CD4-positive, alpha-beta memory T cell (primary cell): ENCODE results near the gene ZSWIM2. TPM values are rescaled to one million over a fixed set of nuclear protein-coding genes. Genes with fewer than 3 reads are reported as not detected.

Source experiments
- CTCF ChIA-PET: fragments of 350-600 bp; sonication (Branson Sonifier 250); formaldehyde crosslinking; loops from one replicate; lab custom pipeline; 2021; ENCODE audit warnings: inconsistent platforms; ENCODE audit not compliant: partially characterized antibody; lab: Charles Lee
- POLR2A ChIA-PET: fragments of 350-600 bp; sonication (Branson Sonifier 250); formaldehyde crosslinking; loops from one replicate; lab custom pipeline; 2021; ENCODE audit not compliant: partially characterized antibody; lab: Charles Lee
- DNase-seq, 5 donors: peaks; one replicate each; pipeline versions ENCODE4 v3.0.0 to v3.0.0-alpha.2; 2020 to 2022; ENCODE audit warnings: mixed read lengths in 1 of 5
- H3K27ac ChIP-seq: one replicate; pipeline ENCODE4 v1.7.0; 2013; ENCODE audit warnings: low read depth, low read length
- H3K27me3 ChIP-seq: 2 replicates; pipeline ENCODE4 v1.7.0; 2013; ENCODE audit warnings: mild to moderate bottlenecking, low read length, moderate library complexity; ENCODE audit not compliant: insufficient read depth
- H3K36me3 ChIP-seq: 2 replicates; pipeline ENCODE4 v1.7.0; 2013; ENCODE audit warnings: mild to moderate bottlenecking, low read length, moderate library complexity; ENCODE audit not compliant: insufficient read depth
- H3K4me1 ChIP-seq: 2 replicates; pipeline ENCODE4 v1.7.0; 2013; ENCODE audit warnings: mild to moderate bottlenecking, low read length, moderate library complexity; ENCODE audit not compliant: insufficient read depth
- H3K4me3 ChIP-seq, 2 donors: one replicate each; pipeline ENCODE4 v1.7.0; 2013; ENCODE audit warnings: low read length in 2 of 2, mild to moderate bottlenecking in 1 of 2
- H3K9me3 ChIP-seq, 2 donors: one replicate each; pipeline ENCODE4 v1.7.0; 2013; ENCODE audit warnings: low read length in 2 of 2, control low read depth in 1 of 2; ENCODE audit not compliant: control insufficient read depth in 1 of 2
- H3K27ac Mint-ChIP-seq, 7 donors: one replicate each; pipeline ENCODE4 v1.8.0; 2020 to 2021; ENCODE audit warnings: mixed read lengths in 7 of 7, mild to moderate bottlenecking in 6 of 7, inconsistent platforms in 3 of 7, moderate library complexity in 3 of 7
- H3K27me3 Mint-ChIP-seq, 2 donors: one replicate each; pipeline ENCODE4 v1.8.0; 2020 to 2021; ENCODE audit warnings: mixed read lengths in 2 of 2
- H3K36me3 Mint-ChIP-seq, 2 donors: one replicate each; pipeline ENCODE4 v1.8.0; 2020 to 2021; ENCODE audit warnings: mixed read lengths in 2 of 2, inconsistent platforms in 1 of 2, mild to moderate bottlenecking in 1 of 2
- H3K4me1 Mint-ChIP-seq, 4 donors: one replicate each; pipeline ENCODE4 v1.8.0; 2020 to 2021; ENCODE audit warnings: mixed read lengths in 4 of 4, mild to moderate bottlenecking in 1 of 4
- H3K4me3 Mint-ChIP-seq, 8 donors: one replicate each; pipeline ENCODE4 v1.8.0; 2020 to 2021; ENCODE audit warnings: mixed read lengths in 8 of 8, mild to moderate bottlenecking in 7 of 8, moderate library complexity in 6 of 8, inconsistent platforms in 3 of 8
- H3K9me3 Mint-ChIP-seq, 8 donors: one replicate each; pipeline ENCODE4 v1.8.0; 2020 to 2021; ENCODE audit warnings: mixed read lengths in 8 of 8, mild to moderate bottlenecking in 5 of 8, inconsistent platforms in 3 of 8, moderate library complexity in 1 of 8
- intact Hi-C: fragments of 100-400 bp; cut with micrococcal nuclease; formaldehyde crosslinking; loops from one replicate; pipeline ENCODE4 v1.15.1; 2023
- polyA plus RNA-seq, 2 donors: library from polyadenylated mRNA; unstranded; fragments of 300-500 nt; fragmentation: Illumina TruSeq; gene quantifications; one replicate each; pipeline ENCODE4 v1.2.3, GENCODE V29; 2021
- total RNA-seq, 2 experiments: library from RNA; stranded (reverse); gene quantifications; one replicate each; pipeline ENCODE4 v1.2.3, GENCODE V29; 2021

Gene ZSWIM2
- total and polyA plus RNA-seq, 4 experiments from 2014 or later, result not detected

- ChIA-PET POLR2A (no interaction called here), CTCF (no interaction called here)
- Histone ChIP-seq H3K4me1 (no peaks in the 10 kb centered on the region), H3K36me3 (no peaks in the 10 kb centered on the region), H3K9me3 (no peaks in the 10 kb centered on the region), H3K27me3 (no peaks in the 10 kb centered on the region), H3K4me3 (no peak overlapping the region), H3K27ac (no peak overlapping the region)
- Mint-ChIP-seq H3K36me3 (no peaks in the 10 kb centered on the region), H3K9me3 (peaks cover 0 to 6% (median 5%) of the 10 kb centered on the region in 8 donors), H3K4me1 (peaks cover 0 to 2% (median 0%) of the 10 kb centered on the region in 4 donors), H3K4me3 (no peak overlapping the region), H3K27me3 (no peaks in the 10 kb centered on the region), H3K27ac (no peak overlapping the region)
- DNase-seq, result no peak
- intact Hi-C loops, result no loop called here
Observed at GRCh38 chr2:186887107-186888090, 38.4 kb upstream of the ZSWIM2 start.

GRCh38 chr2:186884587-186884986 lies 35.6 kb upstream of the ZSWIM2 start:
- H3K4me3 ChIP-seq, result no peak overlapping the region
- H3K36me3 Mint-ChIP-seq, result no peaks in the 10 kb centered on the region
- ChIA-PET POLR2A (no interaction called here), CTCF (no interaction called here)
- H3K27ac ChIP-seq, result no peak overlapping the region
- no peaks in the 10 kb centered on the region for H3K36me3 ChIP-seq
- no peaks in the 10 kb centered on the region for H3K9me3 ChIP-seq
- DNase-seq, result no peak
- H3K4me1 Mint-ChIP-seq, result peaks cover 0 to 2% (median 0%) of the 10 kb centered on the region in 4 donors
- peaks cover 2 to 16% (median 9%) of the 10 kb centered on the region in 8 donors for H3K9me3 Mint-ChIP-seq
- H3K27ac Mint-ChIP-seq, result no peak overlapping the region
- H3K27me3 Mint-ChIP-seq, result no peaks in the 10 kb centered on the region
- no peaks in the 10 kb centered on the region for H3K27me3 ChIP-seq
- H3K4me3 Mint-ChIP-seq, result no peak overlapping the region
- intact Hi-C loops, result no loop called here
- no peaks in the 10 kb centered on the region for H3K4me1 ChIP-seq

GRCh38 chr2:186883666-186884065 lies 34.7 kb upstream of the ZSWIM2 start:
- DNase-seq, result no peak
- Histone ChIP-seq H3K4me3 (no peak overlapping the region), H3K27me3 (no peaks in the 10 kb centered on the region), H3K9me3 (no peaks in the 10 kb centered on the region), H3K36me3 (no peaks in the 10 kb centered on the region), H3K27ac (no peak overlapping the region), H3K4me1 (no peaks in the 10 kb centered on the region)
- Mint-ChIP-seq H3K4me3 (no peak overlapping the region), H3K9me3 (peaks cover 2 to 16% (median 9%) of the 10 kb centered on the region in 8 donors), H3K27me3 (no peaks in the 10 kb centered on the region), H3K4me1 (no peaks in the 10 kb centered on the region), H3K27ac (no peak overlapping the region), H3K36me3 (no peaks in the 10 kb centered on the region)
- intact Hi-C loops, result no loop called here
- POLR2A ChIA-PET, result no interaction called here
- CTCF ChIA-PET, result no interaction called here

GRCh38 chr2:186882511-186883071 lies 33.6 kb upstream of the ZSWIM2 start:
- no peaks in the 10 kb centered on the region for H3K36me3 Mint-ChIP-seq
- H3K4me1 Mint-ChIP-seq, result no peaks in the 10 kb centered on the region
- DNase-seq, result no peak
- ChIA-PET POLR2A (no interaction called here), CTCF (no interaction called here)
- Histone ChIP-seq H3K36me3 (no peaks in the 10 kb centered on the region), H3K4me3 (no peak overlapping the region), H3K9me3 (no peaks in the 10 kb centered on the region), H3K27ac (no peak overlapping the region), H3K4me1 (no peaks in the 10 kb centered on the region), H3K27me3 (no peaks in the 10 kb centered on the region)
- H3K4me3 Mint-ChIP-seq, result no peak overlapping the region
- peaks cover 2 to 16% (median 9%) of the 10 kb centered on the region in 8 donors for H3K9me3 Mint-ChIP-seq
- no peak overlapping the region for H3K27ac Mint-ChIP-seq
- intact Hi-C loops, result no loop called here
- H3K27me3 Mint-ChIP-seq, result no peaks in the 10 kb centered on the region

GRCh38 chr2:186881660-186882059 lies 32.7 kb upstream of the ZSWIM2 start:
- peaks cover 0 to 16% (median 9%) of the 10 kb centered on the region in 8 donors for H3K9me3 Mint-ChIP-seq
- Histone ChIP-seq H3K4me1 (no peaks in the 10 kb centered on the region), H3K27ac (no peak overlapping the region), H3K36me3 (no peaks in the 10 kb centered on the region), H3K4me3 (no peak overlapping the region), H3K9me3 (no peaks in the 10 kb centered on the region), H3K27me3 (no peaks in the 10 kb centered on the region)
- DNase-seq, result no peak
- H3K27ac Mint-ChIP-seq, result no peak overlapping the region
- H3K4me3 Mint-ChIP-seq, result no peak overlapping the region
- CTCF ChIA-PET, result no interaction called here
- POLR2A ChIA-PET, result interaction anchor here (0.6 kb wide), 1 partner anchor 168 kb away, joined by 3 read pairs; no protein-coding TSS in a partner anchor
- H3K4me1 Mint-ChIP-seq, result no peaks in the 10 kb centered on the region
- intact Hi-C loops, result no loop called here
- H3K36me3 Mint-ChIP-seq, result no peaks in the 10 kb centered on the region
- H3K27me3 Mint-ChIP-seq, result no peaks in the 10 kb centered on the region

- H3K36me3 Mint-ChIP-seq, result no peaks in the 10 kb centered on the region
- H3K27me3 ChIP-seq, result no peaks in the 10 kb centered on the region
- H3K4me3 Mint-ChIP-seq, result no peak overlapping the region
- CTCF ChIA-PET, result no interaction called here
- H3K27ac Mint-ChIP-seq, result no peak overlapping the region
- H3K4me3 ChIP-seq, result no peak overlapping the region
- no peaks in the 10 kb centered on the region for H3K9me3 ChIP-seq
- no peaks in the 10 kb centered on the region for H3K36me3 ChIP-seq
- DNase-seq, result no peak
- POLR2A ChIA-PET, result no interaction called here
- no peaks in the 10 kb centered on the region for H3K4me1 Mint-ChIP-seq
- H3K4me1 ChIP-seq, result no peaks in the 10 kb centered on the region
- intact Hi-C loops, result no loop called here
- no peaks in the 10 kb centered on the region for H3K27me3 Mint-ChIP-seq
- no peak overlapping the region for H3K27ac ChIP-seq
- peaks cover 0 to 16% (median 10%) of the 10 kb centered on the region in 8 donors for H3K9me3 Mint-ChIP-seq
Observed at GRCh38 chr2:186879312-186879711, 30.3 kb upstream of the ZSWIM2 start.

GRCh38 chr2:186874713-186875112 lies 25.7 kb upstream of the ZSWIM2 start:
- intact Hi-C loops, result no loop called here
- Mint-ChIP-seq H3K4me3 (no peak overlapping the region), H3K4me1 (no peaks in the 10 kb centered on the region), H3K27ac (no peak overlapping the region), H3K9me3 (peaks cover 0 to 5% (median 0%) of the 10 kb centered on the region in 8 donors), H3K27me3 (peaks cover 0 to 1% of the 10 kb centered on the region in 2 donors), H3K36me3 (no peaks in the 10 kb centered on the region)
- Histone ChIP-seq H3K27ac (no peak overlapping the region), H3K9me3 (no peaks in the 10 kb centered on the region), H3K27me3 (no peaks in the 10 kb centered on the region), H3K36me3 (no peaks in the 10 kb centered on the region), H3K4me3 (no peak overlapping the region), H3K4me1 (no peaks in the 10 kb centered on the region)
- DNase-seq, result no peak
- POLR2A ChIA-PET, result no interaction called here
- CTCF ChIA-PET, result no interaction called here
